Measurements from ENCODE around the gene LITAF. TPM values are rescaled to one million over a fixed set of nuclear protein-coding genes. Genes with fewer than 3 reads are reported as not detected.
"Not testable (repeated sequence)": the region's sequence is repeated elsewhere in the genome, so short reads cannot be mapped to it uniquely, and the experiment has no call there.

The LITAF gene
- total RNA-seq, 2 donors from 2014 or later, result 112 to 191 TPM

GRCh38 chr16:11565665-11566064 lies 21.1 kb downstream of the LITAF start:
- no peaks in the 10 kb centered on the region for H3K36me3 Mint-ChIP-seq
- no peaks in the 10 kb centered on the region for H3K9me3 Mint-ChIP-seq
- peak overlapping the region; percentile 54 to 90 for H3K27ac Mint-ChIP-seq
- ATAC-seq (no peak), DNase-seq (ENCODE audit: low spot score) (peak; percentile 31)
- H3K4me1 Mint-ChIP-seq (ENCODE audit: low read depth in 2 of 2), result peaks cover 40 to 62% of the 10 kb centered on the region in 2 donors
- H3K27me3 Mint-ChIP-seq, result no peaks in the 10 kb centered on the region
- H3K4me3 Mint-ChIP-seq, result peak overlapping the region; percentile 26

- Mint-ChIP-seq H3K27me3 (no peaks in the 10 kb centered on the region), H3K4me3 (peak overlapping the region; percentile 70), H3K9me3 (no peaks in the 10 kb centered on the region), H3K36me3 (no peaks in the 10 kb centered on the region), H3K4me1 (ENCODE audit: low read depth in 2 of 2) (peaks cover 39 to 60% of the 10 kb centered on the region in 2 donors), H3K27ac (peak overlapping the region; percentile 80 to 92)
- ATAC-seq (no peak), DNase-seq (ENCODE audit: low spot score) (peak; percentile 54)
These were observed 22.4 kb downstream of the LITAF start for GRCh38 chr16:11564046-11564926.

GRCh38 chr16:11563493-11564040 lies 23.2 kb downstream of the LITAF start:
- peak overlapping the region; percentile 70 for H3K4me3 Mint-ChIP-seq
- H3K27ac Mint-ChIP-seq, result peak overlapping the region; percentile 80 to 92
- DNase-seq (ENCODE audit: low spot score) (peak; percentile 61), ATAC-seq (no peak)
- H3K36me3 Mint-ChIP-seq, result no peaks in the 10 kb centered on the region
- H3K9me3 Mint-ChIP-seq, result no peaks in the 10 kb centered on the region
- peaks cover 44 to 62% of the 10 kb centered on the region in 2 donors for H3K4me1 Mint-ChIP-seq (ENCODE audit: low read depth in 2 of 2)
- H3K27me3 Mint-ChIP-seq, result no peaks in the 10 kb centered on the region

- Mint-ChIP-seq H3K27ac (peak overlapping the region; percentile 80 to 92), H3K27me3 (no peaks in the 10 kb centered on the region), H3K9me3 (no peaks in the 10 kb centered on the region), H3K4me1 (ENCODE audit: low read depth in 2 of 2) (peaks cover 48 to 63% of the 10 kb centered on the region in 2 donors), H3K36me3 (no peaks in the 10 kb centered on the region), H3K4me3 (peak overlapping the region; percentile 90)
- DNase-seq (ENCODE audit: low spot score) (peak; percentile 56), ATAC-seq (peak in 1 of 2 donors; percentile 19)
These were observed 23.8 kb downstream of the LITAF start for GRCh38 chr16:11562941-11563340.

- Mint-ChIP-seq H3K4me3 (peak overlapping the region; percentile 90), H3K4me1 (ENCODE audit: low read depth in 2 of 2) (peaks cover 47 to 65% of the 10 kb centered on the region in 2 donors), H3K9me3 (no peaks in the 10 kb centered on the region), H3K36me3 (no peaks in the 10 kb centered on the region), H3K27ac (peak overlapping the region; percentile 90 to 92), H3K27me3 (no peaks in the 10 kb centered on the region)
- peak; percentile 20 for DNase-seq (ENCODE audit: low spot score)
- no peak for ATAC-seq
These were observed 24.3 kb downstream of the LITAF start for GRCh38 chr16:11562411-11562810.

GRCh38 chr16:11561856-11562255 lies 24.9 kb downstream of the LITAF start:
- Mint-ChIP-seq H3K4me3 (peak overlapping the region; percentile 90), H3K4me1 (ENCODE audit: low read depth in 2 of 2) (peaks cover 45 to 64% of the 10 kb centered on the region in 2 donors), H3K36me3 (peaks cover 4% of the 10 kb centered on the region), H3K27me3 (no peaks in the 10 kb centered on the region), H3K27ac (peak overlapping the region; percentile 90 to 92), H3K9me3 (no peaks in the 10 kb centered on the region)
- DNase-seq (ENCODE audit: low spot score) (no peak), ATAC-seq (no peak)

- Mint-ChIP-seq H3K4me1 (ENCODE audit: low read depth in 2 of 2) (peaks cover 45 to 64% of the 10 kb centered on the region in 2 donors), H3K4me3 (peak overlapping the region; percentile 90), H3K27ac (peak overlapping the region; percentile 90 to 92), H3K27me3 (no peaks in the 10 kb centered on the region), H3K9me3 (no peaks in the 10 kb centered on the region), H3K36me3 (peaks cover 8% of the 10 kb centered on the region)
- no peak for DNase-seq (ENCODE audit: low spot score)
- no peak for ATAC-seq
These were observed 25.3 kb downstream of the LITAF start for GRCh38 chr16:11561454-11561805.

- Mint-ChIP-seq H3K4me1 (ENCODE audit: low read depth in 2 of 2) (peaks cover 45 to 64% of the 10 kb centered on the region in 2 donors), H3K27me3 (no peaks in the 10 kb centered on the region), H3K36me3 (peaks cover 13% of the 10 kb centered on the region), H3K27ac (peak overlapping the region; percentile 90 to 92), H3K4me3 (peak overlapping the region; percentile 90), H3K9me3 (no peaks in the 10 kb centered on the region)
- peak; percentile 89 for DNase-seq (ENCODE audit: low spot score)
- ATAC-seq, result peak; percentile 95 to 97
These were observed 25.8 kb downstream of the LITAF start for GRCh38 chr16:11560701-11561453.

GRCh38 chr16:11558308-11558823 lies 28.4 kb downstream of the LITAF start:
- not testable (repeated sequence) for H3K9me3 Mint-ChIP-seq; DNase-seq (ENCODE audit: low spot score)
- H3K36me3 Mint-ChIP-seq, result peaks cover 17% of the 10 kb centered on the region

GRCh38 chr16:11557801-11558200 lies 28.9 kb downstream of the LITAF start:
- Mint-ChIP-seq H3K27me3 (no peaks in the 10 kb centered on the region), H3K36me3 (peaks cover 17% of the 10 kb centered on the region), H3K4me1 (ENCODE audit: low read depth in 2 of 2) (peaks cover 44 to 53% of the 10 kb centered on the region in 2 donors), H3K27ac (peak overlapping the region; percentile 61 to 71), H3K9me3 (no peaks in the 10 kb centered on the region), H3K4me3 (peak overlapping the region; percentile 35)
- DNase-seq (ENCODE audit: low spot score) (no peak), ATAC-seq (no peak)

More at GRCh38 chr16:11558308-11558823, 28.4 kb downstream of the LITAF start:
- not testable (repeated sequence) for ATAC-seq, H3K27me3 Mint-ChIP-seq
- H3K27ac Mint-ChIP-seq, result peak overlapping the region; percentile 61 to 71
- peaks cover 44 to 56% of the 10 kb centered on the region in 2 donors for H3K4me1 Mint-ChIP-seq (ENCODE audit: low read depth in 2 of 2)
- H3K4me3 Mint-ChIP-seq, result peak overlapping the region; percentile 35

GRCh38 chr16:11556945-11557720 lies 29.6 kb downstream of the LITAF start:
- Mint-ChIP-seq H3K4me1 (ENCODE audit: low read depth in 2 of 2) (peaks cover 49 to 53% of the 10 kb centered on the region in 2 donors), H3K36me3 (peaks cover 23% of the 10 kb centered on the region), H3K27ac (peak overlapping the region; percentile 50 to 71), H3K9me3 (no peaks in the 10 kb centered on the region), H3K4me3 (peak overlapping the region; percentile 52), H3K27me3 (no peaks in the 10 kb centered on the region)
- ATAC-seq (no peak), DNase-seq (ENCODE audit: low spot score) (peak; percentile 51)

GRCh38 chr16:11556214-11556819 lies 30.4 kb downstream of the LITAF start:
- Mint-ChIP-seq H3K9me3 (no peaks in the 10 kb centered on the region), H3K4me3 (peak overlapping the region; percentile 52), H3K27me3 (no peaks in the 10 kb centered on the region), H3K27ac (peak overlapping the region; percentile 50 to 71), H3K4me1 (ENCODE audit: low read depth in 2 of 2) (peaks cover 42 to 47% of the 10 kb centered on the region in 2 donors), H3K36me3 (peaks cover 23% of the 10 kb centered on the region)
- ATAC-seq (no peak), DNase-seq (ENCODE audit: low spot score) (peak; percentile 25)
